ENCODE measurements around the gene SMOC1. TPM values are rescaled to one million over a fixed set of nuclear protein-coding genes. Genes with fewer than 3 reads are reported as not detected.

Gene SMOC1
- total and polyA plus RNA-seq, 2 of the 8 experiments (the other 6 are each of a cell fraction or from before 2014, with no cell fraction given), result 1.6 to 2.4 TPM

DNA sequence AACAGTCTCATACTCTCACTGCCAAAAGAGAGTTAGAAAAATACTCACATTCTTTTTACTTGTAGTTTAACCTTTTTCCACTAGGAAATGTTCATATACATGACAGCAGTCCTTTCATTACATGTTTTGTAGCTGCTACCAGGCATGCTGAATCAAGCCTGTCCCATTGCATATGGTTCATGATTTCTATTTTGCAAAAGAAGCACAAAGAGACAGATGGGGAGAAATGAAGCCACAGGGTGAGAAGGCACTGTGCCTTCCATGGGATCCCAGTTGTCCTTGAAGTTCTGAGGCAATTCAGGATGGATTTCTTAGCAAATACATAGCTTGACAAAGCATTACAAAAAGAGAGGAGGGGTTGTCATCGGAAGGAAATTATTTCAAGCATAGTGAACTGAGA is 89.5 kb downstream of the SMOC1 start:
- no peak overlapping the region for H3K56ac ChIP-seq (replicated peaks; ENCODE audit: insufficient read length, low read depth, low read length)
- POLR2A ChIA-PET (ENCODE audit: partially characterized antibody), result no interaction called here
- DNase-seq (ENCODE audit: low read depth in 1 of 2, low spot score in 2 of 2), result no peak
- H4K91ac ChIP-seq (replicated peaks; ENCODE audit: insufficient read length, low read length), result no peak overlapping the region
- H4K20me1 ChIP-seq (replicated peaks in 1 of 2; ENCODE audit: control insufficient read depth in 1 of 2, insufficient read depth in 2 of 2, low read length in 2 of 2), result no peaks in the 10 kb centered on the region
- no peak overlapping the region for H3K27ac ChIP-seq (ENCODE audit: low read depth, low read length)
- no peak overlapping the region for H3K18ac ChIP-seq (ENCODE audit: extremely low read depth, low read length)
- no peak for FAIRE-seq
- no peak overlapping the region for H2BK12ac ChIP-seq (ENCODE audit: low read depth, low read length)
- H3K36me3 ChIP-seq (ENCODE audit: control insufficient read depth in 2 of 4, insufficient read depth in 4 of 4, low read length in 3 of 4), result no peaks in the 10 kb centered on the region
- no peak overlapping the region for H3K4me3 ChIP-seq (ENCODE audit: extremely low read depth in 1 of 4, insufficient read depth in 2 of 4, low read depth in 3 of 4, low read length in 4 of 4)
- no peaks in the 10 kb centered on the region for H3K23me2 ChIP-seq (ENCODE audit: low read depth, low read length)
- no peak overlapping the region for H2AK5ac ChIP-seq (ENCODE audit: low read depth, low read length)
- no peaks in the 10 kb centered on the region for H3K79me2 ChIP-seq (ENCODE audit: control insufficient read depth in 1 of 2, insufficient read depth in 2 of 2, low read length in 2 of 2)
- CTCF ChIA-PET (ENCODE audit: partially characterized antibody), result interaction anchor here (0.8 to 2.9 kb wide), 5 partner anchors 12 to 45 kb away, joined by 3 to 14 read pairs (median 4); no protein-coding TSS in a partner anchor
- no peak overlapping the region for H2AFZ ChIP-seq (ENCODE audit: low read length)
- H3K4ac ChIP-seq (replicated peaks; ENCODE audit: insufficient read length, low read depth, low read length), result no peak overlapping the region
- no peak overlapping the region for H3K14ac ChIP-seq (ENCODE audit: insufficient read length)
- TF ChIP-seq HDAC2 (IDR thresholded peaks at IDR 0.05; ENCODE audit: borderline replicate concordance in 1 of 2, low read depth in 2 of 2, low read length in 2 of 2), result no peak
- TF ChIP-seq KDM4A (IDR thresholded peaks at IDR 0.05; ENCODE audit: low read depth, low read length, severe bottlenecking), result no peak
- TF ChIP-seq CHD1 (IDR thresholded peaks at IDR 0.05; ENCODE audit: low read depth, low read length), result no peak
- TF ChIP-seq RFX5 (IDR thresholded peaks at IDR 0.05; ENCODE audit: borderline replicate concordance, low read depth, low read length), result no peak
- H3K4me2 ChIP-seq (ENCODE audit: insufficient read depth in 1 of 2, low read depth in 2 of 2, low read length in 2 of 2), result no peak overlapping the region
- H2BK120ac ChIP-seq (replicated peaks; ENCODE audit: low read depth, low read length), result no peak overlapping the region
- H4K5ac ChIP-seq (ENCODE audit: insufficient read length, low read depth, low read length), result no peak overlapping the region
- no peaks in the 10 kb centered on the region; a peak in 1 of 7 replicates for H3K4me1 ChIP-seq (replicated peaks in 1 of 4; ENCODE audit: control insufficient read depth in 3 of 4, insufficient read depth in 4 of 4, low read length in 3 of 4)
- no peaks in the 10 kb centered on the region for H3K9me3 ChIP-seq (ENCODE audit: insufficient read depth in 2 of 2, low read depth in 1 of 2, low read length in 1 of 2)
- no peak overlapping the region for H2BK5ac ChIP-seq (ENCODE audit: low read depth, low read length)
- H2BK15ac ChIP-seq (ENCODE audit: low read length), result no peak overlapping the region
- H3K27me3 ChIP-seq (replicated peaks in 1 of 4; ENCODE audit: control insufficient read depth in 3 of 4, extremely low read depth in 1 of 4, insufficient read depth in 3 of 4, low read length in 3 of 4), result no peaks in the 10 kb centered on the region
- H3K79me1 ChIP-seq (ENCODE audit: low read depth, low read length), result no peaks in the 10 kb centered on the region; the same call in 1 of the 2 replicates
- H2BK20ac ChIP-seq (ENCODE audit: low read length), result no peak overlapping the region
- 85% methylated on average over 1 of the region's 1 CpG; no CpG with 5 or more reads in 1 of the 2 experiments for WGBS, 2 experiments (ENCODE audit: extremely low coverage in 1 of 2, insufficient coverage in 1 of 2, insufficient read length in 1 of 2, insufficient replicate concordance in 2 of 2, low coverage in 1 of 2, low lambda C conversion rate in 2 of 2, missing lambda C conversion rate in 1 of 2)
- H3K9ac ChIP-seq (replicated peaks in 1 of 4; ENCODE audit: extremely low read depth in 1 of 4, low read depth in 3 of 4, low read length in 3 of 4), result no peak overlapping the region
- H3K23ac ChIP-seq (ENCODE audit: insufficient read length), result no peak overlapping the region
- H4K8ac ChIP-seq (ENCODE audit: extremely low read depth, insufficient read depth, low read length), result no peak overlapping the region

Data from H1 (cell line).